Nephron progenitor cell (in vitro differentiated cells): ENCODE data around the gene PHF13.

Source experiments
- DNase-seq: peaks from one replicate; pipeline ENCODE4 v3.0.0; 2021
- H3K27ac Mint-ChIP-seq: 2 replicates; pipeline ENCODE4 v1.8.0; 2021; ENCODE audit warnings: mild to moderate bottlenecking, moderate library complexity, mixed read lengths
- H3K27me3 Mint-ChIP-seq: 2 replicates; pipeline ENCODE4 v1.8.0; 2021; ENCODE audit warnings: mild to moderate bottlenecking, low read depth, mixed read lengths; ENCODE audit not compliant: poor library complexity
- H3K36me3 Mint-ChIP-seq: 2 replicates; pipeline ENCODE4 v1.8.0; 2021; ENCODE audit warnings: low read depth, mixed read lengths
- H3K4me1 Mint-ChIP-seq: 2 replicates; pipeline ENCODE4 v1.8.0; 2021; ENCODE audit warnings: mixed read lengths
- H3K4me3 Mint-ChIP-seq: 2 replicates; pipeline ENCODE4 v1.8.0; 2021; ENCODE audit warnings: mild to moderate bottlenecking, moderate library complexity, mixed read lengths
- H3K9me3 Mint-ChIP-seq: 2 replicates; pipeline ENCODE4 v1.8.0; 2021; ENCODE audit warnings: mild to moderate bottlenecking, moderate library complexity, mixed read lengths
- TF ChIP-seq, protein P1 (sequence below): fragments of 200-600 bp; sonication (generic); IDR thresholded peaks from 2 replicates; pipeline ENCODE4 v1.5.0; 2021; ENCODE audit warnings: antibody characterized with exemption

Gene PHF13

DNA sequence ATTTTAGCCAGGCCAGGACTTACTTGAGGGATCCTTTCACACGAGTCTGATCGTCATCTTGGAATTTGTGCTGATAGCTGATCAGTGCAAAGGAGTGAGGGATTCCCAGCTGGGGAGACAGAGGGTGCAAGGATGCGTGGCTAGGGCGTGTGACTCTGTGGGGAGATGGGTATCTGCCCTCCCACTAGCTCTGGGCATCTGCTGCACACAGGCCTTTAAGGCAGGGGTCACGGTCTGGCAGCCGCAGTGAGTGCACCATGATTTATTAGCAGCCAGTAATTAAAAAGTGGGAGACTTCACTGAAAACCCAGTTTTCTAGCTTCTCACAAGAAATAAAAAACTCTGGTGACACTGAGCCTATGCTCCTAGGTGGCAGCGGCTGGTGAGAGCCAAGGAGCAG lies 31.5 kb downstream of the PHF13 start:
- H3K4me1 Mint-ChIP-seq = peaks cover 39% of the 10 kb centered on the region
- DNase-seq = peak; percentile 41
- peaks cover 38% of the 10 kb centered on the region for H3K36me3 Mint-ChIP-seq
- H3K4me3 Mint-ChIP-seq = peak overlapping the region; percentile 24
- H3K9me3 Mint-ChIP-seq = no peaks in the 10 kb centered on the region
- TF ChIP-seq, protein P1, sequence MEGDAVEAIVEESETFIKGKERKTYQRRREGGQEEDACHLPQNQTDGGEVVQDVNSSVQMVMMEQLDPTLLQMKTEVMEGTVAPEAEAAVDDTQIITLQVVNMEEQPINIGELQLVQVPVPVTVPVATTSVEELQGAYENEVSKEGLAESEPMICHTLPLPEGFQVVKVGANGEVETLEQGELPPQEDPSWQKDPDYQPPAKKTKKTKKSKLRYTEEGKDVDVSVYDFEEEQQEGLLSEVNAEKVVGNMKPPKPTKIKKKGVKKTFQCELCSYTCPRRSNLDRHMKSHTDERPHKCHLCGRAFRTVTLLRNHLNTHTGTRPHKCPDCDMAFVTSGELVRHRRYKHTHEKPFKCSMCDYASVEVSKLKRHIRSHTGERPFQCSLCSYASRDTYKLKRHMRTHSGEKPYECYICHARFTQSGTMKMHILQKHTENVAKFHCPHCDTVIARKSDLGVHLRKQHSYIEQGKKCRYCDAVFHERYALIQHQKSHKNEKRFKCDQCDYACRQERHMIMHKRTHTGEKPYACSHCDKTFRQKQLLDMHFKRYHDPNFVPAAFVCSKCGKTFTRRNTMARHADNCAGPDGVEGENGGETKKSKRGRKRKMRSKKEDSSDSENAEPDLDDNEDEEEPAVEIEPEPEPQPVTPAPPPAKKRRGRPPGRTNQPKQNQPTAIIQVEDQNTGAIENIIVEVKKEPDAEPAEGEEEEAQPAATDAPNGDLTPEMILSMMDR = no peak
- no peaks in the 10 kb centered on the region for H3K27me3 Mint-ChIP-seq
- H3K27ac Mint-ChIP-seq = peak overlapping the region; percentile 93

DNA sequence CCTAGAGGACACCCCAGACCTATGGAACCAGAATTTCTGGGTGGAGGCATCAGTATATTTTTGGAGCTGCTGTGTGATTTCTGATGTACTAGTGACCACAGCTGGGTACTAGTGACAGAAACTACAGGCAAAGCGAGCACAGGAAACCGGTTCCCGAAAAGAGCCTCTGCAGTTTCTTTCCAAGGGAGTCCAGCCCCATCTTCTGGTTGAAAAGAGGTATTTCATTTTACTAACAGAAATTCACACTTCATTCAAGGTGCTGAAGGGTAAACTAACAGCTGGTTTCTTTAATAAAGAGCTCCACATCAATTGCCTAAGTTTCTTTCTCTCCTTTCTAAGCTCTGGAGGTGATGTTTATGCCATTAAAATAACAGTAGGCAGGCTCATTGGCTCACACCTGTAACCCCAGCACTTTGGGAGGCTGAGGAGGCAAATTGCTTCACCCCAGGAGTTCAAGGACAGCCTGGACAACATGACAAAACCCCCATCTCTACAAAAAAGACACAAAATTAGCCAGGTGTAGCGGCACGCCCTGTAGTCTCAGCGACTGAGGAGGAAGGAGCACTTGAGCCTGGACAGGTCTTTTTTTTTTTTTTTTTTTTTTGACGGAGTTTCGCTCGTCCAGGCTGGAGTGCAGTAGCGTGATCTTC lies 33.1 kb downstream of the PHF13 start:
- Mint-ChIP-seq H3K36me3 (peaks cover 37% of the 10 kb centered on the region), H3K4me3 (no peak overlapping the region), H3K27ac (no peak overlapping the region), H3K4me1 (peaks cover 39% of the 10 kb centered on the region), H3K27me3 (no peaks in the 10 kb centered on the region), H3K9me3 (no peaks in the 10 kb centered on the region)
- no peak for DNase-seq
- TF ChIP-seq, protein P1 = peak; percentile 68

DNA sequence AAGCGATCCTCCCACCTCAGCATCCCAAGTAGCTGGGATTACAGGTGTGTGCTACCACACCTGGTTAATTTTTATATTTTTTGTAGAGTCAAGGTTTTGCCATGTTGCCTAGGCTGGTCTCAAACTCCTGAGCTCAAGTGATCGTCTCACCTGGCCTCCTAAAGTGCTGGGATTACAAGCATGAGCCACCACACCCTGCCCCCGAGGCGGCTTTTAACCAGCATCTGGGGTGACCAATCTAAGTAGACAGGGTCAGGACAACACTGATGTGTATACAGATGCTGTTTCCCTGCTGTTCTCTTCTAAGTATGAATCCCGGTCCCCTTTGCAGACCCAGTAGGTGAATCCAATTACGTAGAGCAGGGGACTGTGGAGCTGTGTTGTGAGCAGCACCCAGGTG lies 35.0 kb downstream of the PHF13 start:
- Mint-ChIP-seq H3K4me3 (no peak overlapping the region), H3K4me1 (peaks cover 43% of the 10 kb centered on the region), H3K27me3 (no peaks in the 10 kb centered on the region), H3K36me3 (peaks cover 38% of the 10 kb centered on the region), H3K9me3 (no peaks in the 10 kb centered on the region), H3K27ac (no peak overlapping the region)
- no peak for DNase-seq
- TF ChIP-seq, protein P1 = no peak

DNA sequence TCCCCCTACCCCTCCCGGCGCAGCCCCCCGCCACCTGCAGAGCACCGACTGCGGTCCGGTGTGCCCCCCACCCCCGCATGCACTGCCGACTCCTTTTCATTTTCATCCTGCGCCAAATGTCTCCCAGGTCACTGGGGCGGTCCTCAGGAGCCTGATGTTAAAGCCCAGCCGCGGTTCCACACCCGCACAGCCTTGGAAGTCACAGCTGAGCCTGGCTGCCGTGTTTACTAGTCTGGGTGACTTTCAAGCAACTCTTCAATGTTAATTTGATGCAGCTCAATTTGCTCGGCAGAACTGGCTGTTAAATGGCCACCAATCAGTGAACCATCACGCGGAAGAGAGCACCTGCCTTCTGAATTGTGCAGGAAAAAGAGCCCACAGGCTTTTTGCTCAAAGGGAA lies 38.4 kb downstream of the PHF13 start:
- H3K36me3 Mint-ChIP-seq = peaks cover 36% of the 10 kb centered on the region
- H3K27me3 Mint-ChIP-seq = no peaks in the 10 kb centered on the region
- H3K4me3 Mint-ChIP-seq = peak overlapping the region; percentile 18
- peak overlapping the region; percentile 91 for H3K27ac Mint-ChIP-seq
- H3K4me1 Mint-ChIP-seq = peaks cover 27% of the 10 kb centered on the region
- no peak for DNase-seq
- no peaks in the 10 kb centered on the region for H3K9me3 Mint-ChIP-seq
- TF ChIP-seq, protein P1 = no peak

DNA sequence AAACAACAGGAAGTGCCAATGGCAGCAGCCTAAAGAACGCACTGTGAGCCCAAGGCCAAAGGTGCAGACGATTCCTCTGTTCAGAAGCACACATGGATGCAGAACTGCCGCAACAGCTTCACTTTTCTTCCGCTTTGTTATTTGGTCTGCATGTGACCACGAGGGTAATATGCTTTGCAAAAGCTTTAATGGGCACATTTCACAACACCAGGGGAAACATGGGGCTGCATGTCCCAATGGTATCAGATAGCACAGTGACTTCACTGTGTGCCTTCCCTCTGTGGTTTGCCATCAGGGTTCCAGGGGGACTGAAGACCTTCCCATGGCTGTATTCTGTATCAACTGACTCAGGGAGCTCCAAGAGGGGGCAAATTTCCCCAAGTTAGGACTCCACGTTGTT lies 39.5 kb downstream of the PHF13 start:
- H3K9me3 Mint-ChIP-seq = no peaks in the 10 kb centered on the region
- H3K27ac Mint-ChIP-seq = peak overlapping the region; percentile 57
- peaks cover 30% of the 10 kb centered on the region for H3K4me1 Mint-ChIP-seq
- H3K27me3 Mint-ChIP-seq = no peaks in the 10 kb centered on the region
- no peak overlapping the region for H3K4me3 Mint-ChIP-seq
- peaks cover 39% of the 10 kb centered on the region for H3K36me3 Mint-ChIP-seq
- TF ChIP-seq, protein P1 = no peak
- no peak for DNase-seq
